CD4-positive, alpha-beta memory T cell (primary cell): ENCODE results near the gene DLX3. TPM values are rescaled to one million over a fixed set of nuclear protein-coding genes. Genes with fewer than 3 reads are reported as not detected.

Source experiments
- CTCF ChIA-PET: fragments of 350-600 bp; sonication (Branson Sonifier 250); formaldehyde crosslinking; loops from one replicate; lab custom pipeline; 2021; ENCODE audit warnings: inconsistent platforms; ENCODE audit not compliant: partially characterized antibody; lab: Charles Lee
- POLR2A ChIA-PET: fragments of 350-600 bp; sonication (Branson Sonifier 250); formaldehyde crosslinking; loops from one replicate; lab custom pipeline; 2021; ENCODE audit not compliant: partially characterized antibody; lab: Charles Lee
- DNase-seq, 5 donors: peaks; one replicate each; pipeline versions ENCODE4 v3.0.0 to v3.0.0-alpha.2; 2020 to 2022; ENCODE audit warnings: mixed read lengths in 1 of 5
- H3K27ac ChIP-seq: one replicate; pipeline ENCODE4 v1.7.0; 2013; ENCODE audit warnings: low read depth, low read length
- H3K27me3 ChIP-seq: 2 replicates; pipeline ENCODE4 v1.7.0; 2013; ENCODE audit warnings: mild to moderate bottlenecking, low read length, moderate library complexity; ENCODE audit not compliant: insufficient read depth
- H3K36me3 ChIP-seq: 2 replicates; pipeline ENCODE4 v1.7.0; 2013; ENCODE audit warnings: mild to moderate bottlenecking, low read length, moderate library complexity; ENCODE audit not compliant: insufficient read depth
- H3K4me1 ChIP-seq: 2 replicates; pipeline ENCODE4 v1.7.0; 2013; ENCODE audit warnings: mild to moderate bottlenecking, low read length, moderate library complexity; ENCODE audit not compliant: insufficient read depth
- H3K4me3 ChIP-seq, 2 donors: one replicate each; pipeline ENCODE4 v1.7.0; 2013; ENCODE audit warnings: low read length in 2 of 2, mild to moderate bottlenecking in 1 of 2
- H3K9me3 ChIP-seq, 2 donors: one replicate each; pipeline ENCODE4 v1.7.0; 2013; ENCODE audit warnings: low read length in 2 of 2, control low read depth in 1 of 2; ENCODE audit not compliant: control insufficient read depth in 1 of 2
- H3K27ac Mint-ChIP-seq, 7 donors: one replicate each; pipeline ENCODE4 v1.8.0; 2020 to 2021; ENCODE audit warnings: mixed read lengths in 7 of 7, mild to moderate bottlenecking in 6 of 7, inconsistent platforms in 3 of 7, moderate library complexity in 3 of 7
- H3K27me3 Mint-ChIP-seq, 2 donors: one replicate each; pipeline ENCODE4 v1.8.0; 2020 to 2021; ENCODE audit warnings: mixed read lengths in 2 of 2
- H3K36me3 Mint-ChIP-seq, 2 donors: one replicate each; pipeline ENCODE4 v1.8.0; 2020 to 2021; ENCODE audit warnings: mixed read lengths in 2 of 2, inconsistent platforms in 1 of 2, mild to moderate bottlenecking in 1 of 2
- H3K4me1 Mint-ChIP-seq, 4 donors: one replicate each; pipeline ENCODE4 v1.8.0; 2020 to 2021; ENCODE audit warnings: mixed read lengths in 4 of 4, mild to moderate bottlenecking in 1 of 4
- H3K4me3 Mint-ChIP-seq, 8 donors: one replicate each; pipeline ENCODE4 v1.8.0; 2020 to 2021; ENCODE audit warnings: mixed read lengths in 8 of 8, mild to moderate bottlenecking in 7 of 8, moderate library complexity in 6 of 8, inconsistent platforms in 3 of 8
- H3K9me3 Mint-ChIP-seq, 8 donors: one replicate each; pipeline ENCODE4 v1.8.0; 2020 to 2021; ENCODE audit warnings: mixed read lengths in 8 of 8, mild to moderate bottlenecking in 5 of 8, inconsistent platforms in 3 of 8, moderate library complexity in 1 of 8
- intact Hi-C: fragments of 100-400 bp; cut with micrococcal nuclease; formaldehyde crosslinking; loops from one replicate; pipeline ENCODE4 v1.15.1; 2023
- polyA plus RNA-seq, 2 donors: library from polyadenylated mRNA; unstranded; fragments of 300-500 nt; fragmentation: Illumina TruSeq; gene quantifications; one replicate each; pipeline ENCODE4 v1.2.3, GENCODE V29; 2021
- total RNA-seq, 2 experiments: library from RNA; stranded (reverse); gene quantifications; one replicate each; pipeline ENCODE4 v1.2.3, GENCODE V29; 2021

DLX3 gene
- total and polyA plus RNA-seq, 4 experiments from 2014 or later = not detected

GRCh38 chr17:49962599-49963308 is 32.3 kb downstream of the DLX3 start:
- POLR2A ChIA-PET = no interaction called here
- H3K27ac Mint-ChIP-seq = peak overlapping the region in 2 of 7 donors; percentile 22 to 78
- H3K4me1 Mint-ChIP-seq = peaks cover 15 to 42% (median 31%) of the 10 kb centered on the region in 4 donors
- H3K27me3 ChIP-seq = peaks cover 54% of the 10 kb centered on the region
- no peaks in the 10 kb centered on the region for H3K9me3 ChIP-seq
- no peak overlapping the region for H3K4me3 ChIP-seq
- H3K4me1 ChIP-seq = peaks cover 22% of the 10 kb centered on the region
- DNase-seq = no peak
- intact Hi-C loops = no loop called here
- H3K36me3 Mint-ChIP-seq = peaks cover 0 to 5% of the 10 kb centered on the region in 2 donors
- H3K36me3 ChIP-seq = no peaks in the 10 kb centered on the region
- CTCF ChIA-PET = interaction anchor here (0.9 to 3.6 kb wide), 5 partner anchors 11 to 35 kb away, joined by 3 to 23 read pairs (median 4); no protein-coding TSS in a partner anchor
- no peak overlapping the region for H3K4me3 Mint-ChIP-seq
- H3K27me3 Mint-ChIP-seq = peaks cover 52 to 59% of the 10 kb centered on the region in 2 donors
- peaks cover 0 to 9% (median 3%) of the 10 kb centered on the region in 8 donors for H3K9me3 Mint-ChIP-seq
- no peak overlapping the region for H3K27ac ChIP-seq

DNA sequence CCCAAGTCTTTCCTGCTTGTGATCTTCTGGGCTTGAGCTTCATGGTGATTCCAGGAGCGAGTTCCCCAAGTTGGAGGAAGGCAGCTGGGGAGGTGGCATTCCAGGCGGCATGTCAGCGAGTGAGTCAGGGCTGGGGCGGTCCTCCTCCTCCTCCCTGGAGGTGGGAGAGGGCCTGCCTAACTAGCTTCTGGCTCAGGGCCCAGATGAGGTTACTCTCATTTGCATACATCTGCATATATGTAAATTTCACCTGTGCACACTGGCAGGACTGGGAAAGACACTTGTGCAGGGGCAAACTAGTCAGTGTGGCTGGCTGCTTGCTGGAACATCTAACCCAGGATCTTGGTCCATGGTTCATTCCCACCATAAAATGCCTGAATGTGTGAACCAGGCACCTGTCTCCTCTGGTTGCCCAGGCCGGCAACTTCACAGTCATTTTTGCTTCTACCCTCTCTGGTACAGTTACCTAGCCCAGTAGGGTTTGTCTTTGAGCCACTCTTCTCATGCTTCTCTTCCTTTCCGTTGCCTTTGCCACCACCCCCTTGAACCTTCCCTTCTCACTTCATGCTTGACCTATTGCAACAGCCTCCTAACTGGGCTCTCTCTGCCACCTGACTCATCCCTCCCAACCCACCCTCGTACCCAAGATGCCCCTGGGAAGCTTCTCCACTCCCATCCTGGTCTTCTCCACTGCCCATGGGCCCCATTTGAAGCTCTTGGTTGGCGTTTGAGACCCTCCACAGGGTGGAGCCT is 35.7 kb downstream of the DLX3 start:
- H3K27ac Mint-ChIP-seq = no peak overlapping the region
- no peaks in the 10 kb centered on the region for H3K36me3 ChIP-seq
- no peak overlapping the region for H3K4me3 Mint-ChIP-seq
- H3K4me1 Mint-ChIP-seq = peaks cover 8 to 19% (median 12%) of the 10 kb centered on the region in 4 donors
- no peak for DNase-seq
- peaks cover 26 to 46% of the 10 kb centered on the region in 2 donors for H3K27me3 Mint-ChIP-seq
- intact Hi-C loops = no loop called here
- H3K4me1 ChIP-seq = peaks cover 11% of the 10 kb centered on the region
- peaks cover 23% of the 10 kb centered on the region for H3K27me3 ChIP-seq
- H3K27ac ChIP-seq = no peak overlapping the region
- no peaks in the 10 kb centered on the region for H3K9me3 ChIP-seq
- H3K36me3 Mint-ChIP-seq = no peaks in the 10 kb centered on the region
- peaks cover 0 to 5% (median 0%) of the 10 kb centered on the region in 8 donors for H3K9me3 Mint-ChIP-seq
- POLR2A ChIA-PET = no interaction called here
- CTCF ChIA-PET = no interaction called here
- no peak overlapping the region for H3K4me3 ChIP-seq

DNA sequence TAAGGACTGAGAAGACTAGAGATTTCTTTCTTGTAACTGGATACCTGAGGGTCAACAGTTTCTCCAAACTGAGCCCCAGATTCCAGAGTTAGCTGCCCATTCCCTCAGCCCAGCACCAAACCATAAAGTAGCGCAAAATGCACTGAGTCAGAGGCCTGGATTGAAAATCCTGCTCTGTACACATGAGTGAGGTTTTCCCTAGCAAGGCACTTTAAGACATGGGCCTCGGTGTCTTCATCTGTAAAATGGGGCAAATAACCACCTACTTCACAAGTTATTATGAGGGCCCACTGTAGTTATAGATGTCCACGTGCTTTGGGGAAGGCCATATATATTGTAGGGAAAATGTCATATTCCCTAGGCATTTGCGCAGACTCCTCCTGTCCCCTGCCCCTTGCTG is 36.3 kb downstream of the DLX3 start:
- no peak for DNase-seq
- intact Hi-C loops = no loop called here
- H3K4me3 ChIP-seq = no peak overlapping the region
- POLR2A ChIA-PET = no interaction called here
- peaks cover 5% of the 10 kb centered on the region for H3K4me1 ChIP-seq
- H3K36me3 ChIP-seq = no peaks in the 10 kb centered on the region
- H3K27ac ChIP-seq = no peak overlapping the region
- H3K27me3 ChIP-seq = peaks cover 16% of the 10 kb centered on the region
- H3K9me3 ChIP-seq = no peaks in the 10 kb centered on the region
- no peak overlapping the region for H3K27ac Mint-ChIP-seq
- peaks cover 4 to 13% (median 7%) of the 10 kb centered on the region in 4 donors for H3K4me1 Mint-ChIP-seq
- peaks cover 19 to 45% of the 10 kb centered on the region in 2 donors for H3K27me3 Mint-ChIP-seq
- H3K9me3 Mint-ChIP-seq = peaks cover 0 to 4% (median 0%) of the 10 kb centered on the region in 8 donors
- H3K36me3 Mint-ChIP-seq = no peaks in the 10 kb centered on the region
- CTCF ChIA-PET = interaction anchor here (0.7 kb wide), 1 partner anchor 99 kb away, joined by 3 read pairs; no protein-coding TSS in a partner anchor
- no peak overlapping the region for H3K4me3 Mint-ChIP-seq

DNA sequence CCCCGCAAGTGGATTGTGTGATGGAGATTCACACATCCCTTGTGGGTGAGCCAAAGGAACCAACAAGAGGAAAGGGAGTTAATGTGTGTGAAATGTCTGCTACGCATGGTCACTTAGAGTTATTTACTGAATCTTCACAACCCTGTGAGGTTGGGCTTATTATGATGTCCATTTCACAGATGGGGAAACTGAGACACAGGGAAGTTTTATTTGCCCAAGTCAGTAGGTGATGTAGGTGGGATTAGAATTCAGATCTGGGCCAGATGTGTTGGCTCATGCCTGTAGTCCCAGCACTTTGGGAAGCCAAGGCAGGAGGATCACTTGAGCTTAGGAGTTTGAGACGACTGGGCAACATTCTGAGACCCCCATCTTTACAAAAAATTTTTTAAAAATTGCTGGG is 37.7 kb downstream of the DLX3 start:
- Histone ChIP-seq H3K4me1 (no peaks in the 10 kb centered on the region), H3K4me3 (no peak overlapping the region), H3K27me3 (peaks cover 3% of the 10 kb centered on the region), H3K9me3 (no peaks in the 10 kb centered on the region), H3K27ac (no peak overlapping the region), H3K36me3 (no peaks in the 10 kb centered on the region)
- intact Hi-C loops = no loop called here
- no peak overlapping the region for H3K4me3 Mint-ChIP-seq
- H3K4me1 Mint-ChIP-seq = peaks cover 0 to 3% (median 2%) of the 10 kb centered on the region in 4 donors
- peaks cover 14 to 43% of the 10 kb centered on the region in 2 donors for H3K27me3 Mint-ChIP-seq
- H3K36me3 Mint-ChIP-seq = no peaks in the 10 kb centered on the region
- peaks cover 0 to 1% (median 0%) of the 10 kb centered on the region in 8 donors for H3K9me3 Mint-ChIP-seq
- DNase-seq = no peak
- CTCF ChIA-PET = interaction anchor here (1.1 to 4.1 kb wide), 3 partner anchors 13 to 40 kb away, joined by 4 to 67 read pairs (median 4); no protein-coding TSS in a partner anchor
- POLR2A ChIA-PET = no interaction called here
- no peak overlapping the region for H3K27ac Mint-ChIP-seq

DNA sequence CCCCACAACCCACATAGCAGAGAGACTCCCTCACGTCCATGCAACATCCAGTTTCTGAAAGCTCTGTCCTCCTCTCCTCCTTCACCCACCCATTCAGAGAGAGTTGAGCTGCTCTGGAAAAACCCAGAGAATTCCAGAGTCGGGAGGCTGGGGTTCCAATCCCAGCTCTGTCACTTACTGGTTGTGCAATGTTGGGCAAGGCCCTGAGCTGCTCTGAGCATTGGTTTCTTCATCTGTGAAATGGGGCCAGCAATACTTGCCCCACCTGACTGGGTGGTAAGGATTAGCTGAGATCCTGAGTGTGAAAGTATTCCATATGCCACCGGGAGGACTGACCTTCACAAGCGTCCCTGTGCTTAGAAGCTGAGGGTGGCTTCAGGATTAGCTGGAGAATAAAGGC is 38.2 kb downstream of the DLX3 start:
- POLR2A ChIA-PET = no interaction called here

DNA sequence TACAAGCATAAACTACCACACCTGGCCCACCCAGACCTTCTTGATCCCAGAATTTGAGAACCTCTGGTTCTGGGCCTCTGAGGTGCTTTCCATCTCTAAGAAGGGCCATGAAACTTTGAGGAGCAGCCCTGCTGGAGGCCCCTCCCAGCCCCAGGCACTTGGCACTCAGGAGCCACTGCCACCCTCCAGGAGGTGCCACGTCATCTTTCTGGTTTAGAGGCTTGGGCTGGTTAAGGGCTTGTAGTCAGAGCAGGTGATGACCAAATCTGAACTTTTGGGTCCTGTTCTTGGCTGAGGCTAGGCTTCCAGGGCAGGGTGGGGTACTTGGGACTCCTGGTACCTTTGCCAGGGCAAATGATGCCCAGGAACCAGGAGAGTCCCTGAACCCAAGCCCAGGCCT is 39.9 kb downstream of the DLX3 start:
- ChIA-PET CTCF (interaction anchor here (0.7 to 4.1 kb wide), 4 partner anchors 10 to 43 kb away, joined by 3 to 67 read pairs (median 3); no protein-coding TSS in a partner anchor), POLR2A (interaction anchor here (0.6 kb wide), 1 partner anchor 1410 kb away, joined by 3 read pairs; the partner anchor contains the start of gene HOXB2)
- Histone ChIP-seq H3K4me3 (no peak overlapping the region), H3K27me3 (peaks cover 9% of the 10 kb centered on the region), H3K27ac (no peak overlapping the region), H3K4me1 (no peaks in the 10 kb centered on the region), H3K9me3 (no peaks in the 10 kb centered on the region), H3K36me3 (no peaks in the 10 kb centered on the region)
- H3K36me3 Mint-ChIP-seq = no peaks in the 10 kb centered on the region
- no peak for DNase-seq
- peaks cover 0 to 3% (median 0%) of the 10 kb centered on the region in 4 donors for H3K4me1 Mint-ChIP-seq
- H3K27me3 Mint-ChIP-seq = peaks cover 14 to 44% of the 10 kb centered on the region in 2 donors
- no peak overlapping the region for H3K27ac Mint-ChIP-seq
- intact Hi-C loops = no loop called here
- no peak overlapping the region for H3K4me3 Mint-ChIP-seq
- peaks cover 0 to 1% (median 0%) of the 10 kb centered on the region in 8 donors for H3K9me3 Mint-ChIP-seq

More for the DNA sequence above, 38.2 kb downstream of the DLX3 start:
- Histone ChIP-seq H3K4me3 (no peak overlapping the region), H3K36me3 (no peaks in the 10 kb centered on the region), H3K27ac (no peak overlapping the region), H3K27me3 (peaks cover 6% of the 10 kb centered on the region), H3K4me1 (no peaks in the 10 kb centered on the region), H3K9me3 (no peaks in the 10 kb centered on the region)
- Mint-ChIP-seq H3K4me3 (no peak overlapping the region), H3K27me3 (peaks cover 15 to 43% of the 10 kb centered on the region in 2 donors), H3K9me3 (peaks cover 0 to 1% (median 0%) of the 10 kb centered on the region in 8 donors), H3K4me1 (peaks cover 0 to 3% (median 0%) of the 10 kb centered on the region in 4 donors), H3K27ac (peak overlapping the region in 1 of 7 donors; percentile 5), H3K36me3 (no peaks in the 10 kb centered on the region)
- CTCF ChIA-PET = interaction anchor here (0.7 to 4.1 kb wide), 6 partner anchors 10 to 76 kb away, joined by 3 to 67 read pairs (median 4); no protein-coding TSS in a partner anchor
- no peak for DNase-seq
- intact Hi-C loops = no loop called here
